Stimulated activated CD4-positive, alpha-beta T cell treated with anti-CD3 and anti-CD28 coated beads, Interleukin-4, amount 100 ng/mL, for 1 hour (primary cell): Measurements from ENCODE around the gene KIF1A.

Source experiments
- DNase-seq: peaks from one replicate; pipeline ENCODE4 v3.0.0-alpha.2; 2020

Gene KIF1A

GRCh38 chr2:240732911-240733622 lies 87.0 kb downstream of the KIF1A start:
- no peak for DNase-seq

GRCh38 chr2:240732184-240732583 lies 87.8 kb downstream of the KIF1A start:
- no peak for DNase-seq

GRCh38 chr2:240731178-240731545 lies 88.9 kb downstream of the KIF1A start:
- no peak for DNase-seq

- DNase-seq, result no peak
Measured at GRCh38 chr2:240730501-240731177, 89.4 kb downstream of the KIF1A start.

GRCh38 chr2:240728827-240729226 lies 91.2 kb downstream of the KIF1A start:
- no peak for DNase-seq

GRCh38 chr2:240728361-240728760 lies 91.7 kb downstream of the KIF1A start:
- no peak for DNase-seq

- no peak for DNase-seq
Measured at GRCh38 chr2:240727913-240728312, 92.1 kb downstream of the KIF1A start.

GRCh38 chr2:240727439-240727838 lies 92.6 kb downstream of the KIF1A start:
- DNase-seq, result no peak

- DNase-seq, result no peak
Measured at GRCh38 chr2:240726876-240727275, 93.1 kb downstream of the KIF1A start.

- no peak for DNase-seq
Measured at GRCh38 chr2:240725671-240726070, 94.3 kb downstream of the KIF1A start.

- DNase-seq, result no peak
Measured at GRCh38 chr2:240725266-240725665, 94.8 kb downstream of the KIF1A start.

GRCh38 chr2:240724431-240724830 lies 95.6 kb downstream of the KIF1A start:
- no peak for DNase-seq

- no peak for DNase-seq
Measured at GRCh38 chr2:240723851-240724250, 96.2 kb downstream of the KIF1A start.

GRCh38 chr2:240722796-240723735 lies 97.0 kb downstream of the KIF1A start:
- no peak for DNase-seq

- DNase-seq, result no peak
Measured at GRCh38 chr2:240722376-240722775, 97.6 kb downstream of the KIF1A start.

GRCh38 chr2:240721596-240722180 lies 98.3 kb downstream of the KIF1A start:
- DNase-seq, result no peak

- no peak for DNase-seq
Measured at GRCh38 chr2:240720686-240721595, 99.1 kb downstream of the KIF1A start.

GRCh38 chr2:240719676-240720545 lies 100.1 kb downstream of the KIF1A start:
- DNase-seq, result no peak

- DNase-seq, result no peak
Measured at GRCh38 chr2:240718896-240719490, 101.0 kb downstream of the KIF1A start.
